ENCODE data around the gene CRKL. TPM values are rescaled to one million over a fixed set of nuclear protein-coding genes. Genes with fewer than 3 reads are reported as not detected.

Gene CRKL
- total and polyA plus RNA-seq, 11 donors, result 22.4 to 64.2 (median 52.9) TPM

DNA sequence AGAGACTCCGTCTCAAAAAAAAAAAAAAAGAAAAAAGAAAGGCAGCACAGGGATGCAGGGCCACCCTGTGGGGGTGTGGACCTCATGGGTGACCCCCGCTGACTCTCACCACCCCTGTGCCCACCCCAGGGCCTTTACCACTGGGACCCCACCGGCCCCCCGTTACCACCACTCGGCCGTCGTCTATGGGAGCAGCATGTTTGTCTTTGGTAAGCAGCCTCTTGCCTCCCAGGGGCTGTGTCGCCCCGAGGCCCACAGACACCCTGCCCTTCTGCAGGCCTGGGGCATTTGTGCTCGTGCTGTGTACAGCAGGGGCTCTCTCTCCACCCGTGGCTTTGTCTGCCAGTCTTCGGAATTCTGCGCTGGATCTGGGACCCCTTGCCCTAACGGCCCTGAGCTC lies 70.2 kb downstream of the CRKL start:
- no peak for ATAC-seq
- WGBS, 4 donors, result 88 to 94% (median 93%) methylated on average over 12 to 14 of the region's 14 CpGs
- no peak overlapping the region for H3K27ac ChIP-seq
- peaks cover 0 to 77% (median 54%) of the 10 kb centered on the region in 9 donors for H3K36me3 ChIP-seq
- intact Hi-C loops (cut with DNase I), result loop anchor here in 2 of 10 donors (10.0 kb wide), 3 partner anchors 73 to 133 kb away; partner anchors contain the start of genes CRKL (in 1 of the 2), PI4KA (in 1 of the 2) and SNAP29 (in 1 of the 2)
- no peaks in the 10 kb centered on the region for H3K27me3 ChIP-seq
- H3K9me3 ChIP-seq, result no peaks in the 10 kb centered on the region
- H3K4me1 ChIP-seq, result peaks cover 0 to 14% (median 10%) of the 10 kb centered on the region in 12 donors
- no peak overlapping the region for H3K4me3 ChIP-seq
- no peak for DNase-seq
- TF ChIP-seq CTCF (IDR thresholded peaks at IDR 0.05) (no peak), POLR2A (IDR thresholded peaks at IDR 0.05) (no peak)

DNA sequence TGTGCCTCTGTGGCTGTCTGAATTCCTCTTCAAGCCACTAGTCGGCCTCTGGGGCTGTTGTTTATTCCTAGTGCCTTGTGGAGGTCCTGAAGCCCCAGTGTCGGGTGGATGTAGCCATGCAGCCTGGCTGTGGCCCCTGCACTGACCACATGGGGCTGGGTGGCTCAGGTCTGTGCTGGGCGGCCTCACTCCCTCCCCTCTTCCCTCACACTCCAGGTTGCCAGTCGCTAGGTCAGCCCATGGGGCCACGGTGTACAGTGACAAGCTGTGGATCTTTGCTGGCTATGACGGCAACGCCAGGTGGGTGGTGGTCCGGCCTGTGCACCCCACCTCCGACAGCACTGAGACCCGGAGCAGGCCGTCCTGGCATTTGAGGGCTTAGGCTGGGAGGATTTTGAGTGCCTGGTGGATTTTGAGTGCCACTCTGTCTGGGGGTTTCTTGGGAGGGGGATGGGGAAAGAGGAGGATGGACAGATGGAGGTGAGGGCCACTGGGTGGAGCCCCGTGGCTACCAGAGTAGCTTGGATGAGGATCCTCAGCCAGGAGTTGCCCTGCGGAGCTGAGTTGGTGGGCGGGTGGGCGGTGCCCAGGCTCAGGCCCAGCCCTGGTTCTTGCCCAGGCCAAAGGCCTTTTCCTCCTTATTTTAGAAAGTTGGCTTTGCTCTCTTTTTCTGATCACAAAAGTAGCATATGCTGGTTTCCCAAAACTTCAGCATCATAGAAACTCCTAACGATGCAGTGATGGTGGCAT lies 71.5 kb downstream of the CRKL start:
- DNase-seq (no peak), ATAC-seq (no peak)
- peaks cover 0 to 84% (median 65%) of the 10 kb centered on the region in 9 donors for H3K36me3 ChIP-seq
- H3K27me3 ChIP-seq, result no peaks in the 10 kb centered on the region
- H3K9me3 ChIP-seq, result no peaks in the 10 kb centered on the region
- intact Hi-C loops (cut with DNase I), result loop anchor here in 2 of 10 donors (10.0 kb wide), 3 partner anchors 74 to 134 kb away; partner anchors contain the start of genes CRKL (in 1 of the 2), PI4KA (in 1 of the 2) and SNAP29 (in 1 of the 2)
- H3K4me1 ChIP-seq, result peaks cover 0 to 3% (median 0%) of the 10 kb centered on the region in 12 donors
- no peak overlapping the region for H3K27ac ChIP-seq
- TF ChIP-seq CTCF (IDR thresholded peaks at IDR 0.05) (no peak), POLR2A (IDR thresholded peaks at IDR 0.05) (no peak)
- 86 to 93% (median 91%) methylated on average over 12 to 16 of the region's 16 CpGs for WGBS, 4 donors
- no peak overlapping the region for H3K4me3 ChIP-seq

DNA sequence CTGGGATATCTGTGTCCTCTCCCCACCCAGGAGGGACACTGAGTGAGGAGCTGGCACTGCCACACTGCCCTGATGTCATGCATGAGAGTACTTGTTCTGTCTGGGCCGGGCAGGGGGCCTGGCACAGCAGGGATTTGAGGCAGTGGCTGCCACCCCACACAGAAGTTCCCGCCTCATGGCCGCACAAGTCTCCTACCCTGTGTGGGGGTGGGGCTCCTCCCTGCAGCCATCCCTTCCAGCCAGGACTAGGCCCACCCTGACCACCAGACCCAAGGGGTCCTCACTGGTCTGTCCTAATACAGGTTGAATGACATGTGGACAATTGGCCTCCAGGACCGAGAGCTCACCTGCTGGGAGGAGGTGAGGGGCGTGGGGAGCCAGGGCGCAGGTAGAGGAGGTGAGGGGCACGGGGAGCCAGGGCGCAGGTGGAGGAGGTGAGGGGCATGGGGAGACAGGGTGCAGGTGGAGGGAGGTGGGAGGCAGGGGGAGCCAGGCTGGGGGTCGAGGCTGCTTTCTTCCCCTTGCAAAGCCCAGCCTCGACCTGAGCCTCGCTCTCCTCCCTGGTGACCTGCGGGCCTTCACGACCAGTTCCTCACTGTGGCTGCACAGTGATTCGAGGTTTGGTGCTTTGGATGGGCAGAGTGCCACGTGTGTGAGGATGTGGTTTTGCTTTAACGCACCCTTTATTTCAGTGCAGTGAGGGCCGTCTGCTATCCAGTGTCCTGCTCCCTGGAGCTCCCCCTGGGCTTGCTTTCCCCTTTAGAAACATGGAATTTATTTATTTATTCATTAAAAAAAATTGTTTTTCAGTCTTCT lies 72.3 kb downstream of the CRKL start:
- Histone ChIP-seq H3K36me3 (peaks cover 0 to 86% (median 63%) of the 10 kb centered on the region in 9 donors), H3K4me1 (no peaks in the 10 kb centered on the region), H3K27me3 (no peaks in the 10 kb centered on the region), H3K4me3 (no peak overlapping the region), H3K9me3 (no peaks in the 10 kb centered on the region), H3K27ac (no peak overlapping the region)
- DNase-seq (no peak), ATAC-seq (no peak)
- WGBS, 4 donors, result 66 to 74% (median 71%) methylated on average over 15 to 17 of the region's 17 CpGs
- intact Hi-C loops (cut with DNase I), result loop anchor here in 3 of 10 donors (10.0 kb wide), 3 partner anchors 75 to 135 kb away; partner anchors contain the start of genes CRKL (in 2 of the 3), PI4KA (in 1 of the 3) and SNAP29 (in 1 of the 3)
- TF ChIP-seq POLR2A (IDR thresholded peaks at IDR 0.05), result no peak
- no peak for TF ChIP-seq CTCF (IDR thresholded peaks at IDR 0.05)

Measured in heart left ventricle (tissue), 16 donors.